GM18868 (cell line): ENCODE measurements around the gene OR2H2.

ENCODE experiments used
- ATAC-seq: cut with Tn5 transposase; IDR thresholded peaks from one replicate; pipeline ENCODE4 v1.9.1; 2021; ENCODE audit warnings: mild to moderate bottlenecking, moderate library complexity; ENCODE audit not compliant: unreplicated experiment

Gene OR2H2

DNA sequence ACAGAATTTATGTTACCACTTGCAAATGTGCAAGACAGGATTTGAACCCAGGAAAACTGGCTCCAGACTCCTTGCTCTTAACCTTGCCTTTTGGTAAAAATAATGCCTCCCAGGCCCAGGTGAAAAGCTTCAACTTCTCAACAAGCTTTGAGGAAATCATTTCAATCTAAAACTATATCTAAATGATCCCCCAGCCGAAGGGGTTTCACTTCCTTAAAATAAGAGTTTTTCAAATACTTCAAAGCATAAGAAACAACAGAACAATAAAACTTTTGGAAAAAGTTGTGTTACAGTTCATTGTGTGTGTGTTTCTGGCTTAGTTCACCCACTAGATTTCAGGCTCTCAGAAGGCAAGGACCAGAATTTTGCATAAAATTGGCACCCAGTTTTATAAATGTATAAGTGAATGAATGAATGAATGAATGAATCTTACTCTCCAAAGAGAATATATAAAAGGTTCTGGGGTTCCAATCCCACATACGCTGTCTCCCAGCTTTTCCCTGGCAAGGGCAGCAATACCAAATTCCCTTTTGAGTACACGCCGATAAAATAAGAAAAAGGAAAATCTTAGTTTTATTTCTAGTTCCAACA, 5.4 kb downstream of the OR2H2 start:
- no peak for ATAC-seq

DNA sequence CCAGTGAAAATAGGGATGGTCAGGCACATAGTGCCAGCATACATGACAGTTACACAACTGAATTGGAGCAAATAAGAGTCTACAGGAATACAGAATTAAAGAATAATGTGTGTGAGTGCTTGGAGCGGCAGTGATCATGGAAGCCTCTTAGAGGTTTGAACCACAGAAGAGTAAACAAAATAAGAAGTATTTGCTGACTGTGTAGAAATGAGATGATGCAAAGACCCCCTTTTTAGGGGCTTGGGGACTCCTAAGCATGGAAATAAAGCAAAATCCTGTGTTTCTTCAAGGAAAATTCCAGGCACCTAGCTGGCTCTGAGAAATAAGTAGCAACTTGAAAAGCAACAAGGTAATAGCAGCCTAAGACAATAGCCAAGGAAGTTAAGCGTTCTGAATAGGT, 6.8 kb downstream of the OR2H2 start:
- ATAC-seq = no peak

DNA sequence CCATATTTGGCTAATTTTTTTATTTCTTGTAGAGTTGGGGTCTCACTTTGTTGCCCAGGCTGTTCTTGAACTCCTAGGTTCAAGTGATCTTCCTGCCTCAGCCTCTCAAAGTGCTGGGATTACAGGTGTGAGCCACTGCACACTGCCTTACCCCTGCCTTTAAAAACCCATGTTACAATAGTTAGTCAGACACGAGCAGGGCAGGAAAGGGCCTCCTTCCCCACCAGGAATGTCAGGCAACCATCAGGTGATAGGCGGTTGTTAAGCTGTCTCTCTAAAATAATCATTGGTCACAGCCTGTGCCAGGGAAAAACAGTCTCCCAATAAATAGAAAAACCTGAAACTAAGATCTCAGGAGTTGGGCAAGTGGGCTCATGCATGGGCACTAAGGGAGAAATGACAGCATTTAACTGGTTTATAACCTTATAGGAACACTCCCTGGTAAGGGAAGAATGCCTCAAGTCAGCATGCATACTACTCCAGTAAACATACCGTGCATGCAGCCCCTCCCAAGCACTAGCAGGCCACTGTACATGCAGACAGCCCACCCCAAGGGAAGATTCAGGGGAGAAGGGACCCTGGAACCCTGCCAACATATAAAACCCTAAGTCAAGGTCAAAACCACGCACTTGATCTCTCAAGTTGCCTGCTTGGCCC, 8.4 kb downstream of the OR2H2 start:
- ATAC-seq = no peak

DNA sequence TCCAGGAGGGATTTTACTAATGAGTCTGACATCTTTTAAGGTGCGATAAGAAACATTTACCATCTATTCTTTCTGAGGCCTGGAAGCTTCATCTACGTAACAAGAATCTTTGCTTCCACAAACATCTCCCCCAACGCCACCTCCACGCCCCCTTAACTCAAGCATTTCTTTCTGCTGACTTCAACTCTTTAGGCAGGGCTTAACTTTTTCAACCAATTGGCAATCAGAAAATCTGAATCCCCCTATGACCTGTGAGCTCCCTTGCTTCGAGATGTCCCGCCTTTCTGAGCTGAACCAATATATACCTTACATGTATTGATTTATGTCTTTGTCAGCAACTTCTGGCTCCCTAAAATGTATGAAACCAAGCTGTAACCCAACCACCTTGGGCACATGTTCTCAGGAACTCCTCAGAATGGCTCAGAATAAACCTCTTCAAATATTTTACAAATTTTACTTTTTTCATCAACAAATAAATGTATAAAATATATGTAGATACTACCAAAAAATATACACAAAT, 11.5 kb downstream of the OR2H2 start:
- ATAC-seq = no peak

DNA sequence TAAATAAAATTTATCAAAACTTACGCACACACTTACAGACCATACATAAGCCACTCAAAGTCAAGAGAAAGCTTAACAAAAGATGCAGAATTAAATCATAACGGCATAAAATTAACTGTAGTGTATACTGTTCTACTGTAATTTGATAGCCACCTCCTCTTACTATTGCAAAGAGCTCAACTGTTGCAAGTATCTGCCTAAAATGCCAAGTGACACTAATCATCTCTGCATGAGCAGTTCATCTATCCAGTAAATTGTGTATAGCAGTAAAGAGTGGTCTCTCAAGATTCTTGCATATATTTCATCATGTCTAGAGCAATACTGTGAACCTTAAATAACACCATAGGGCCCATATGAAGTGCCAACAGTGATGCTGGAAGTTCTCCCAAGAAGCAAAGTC, 12.3 kb downstream of the OR2H2 start:
- ATAC-seq = no peak

DNA sequence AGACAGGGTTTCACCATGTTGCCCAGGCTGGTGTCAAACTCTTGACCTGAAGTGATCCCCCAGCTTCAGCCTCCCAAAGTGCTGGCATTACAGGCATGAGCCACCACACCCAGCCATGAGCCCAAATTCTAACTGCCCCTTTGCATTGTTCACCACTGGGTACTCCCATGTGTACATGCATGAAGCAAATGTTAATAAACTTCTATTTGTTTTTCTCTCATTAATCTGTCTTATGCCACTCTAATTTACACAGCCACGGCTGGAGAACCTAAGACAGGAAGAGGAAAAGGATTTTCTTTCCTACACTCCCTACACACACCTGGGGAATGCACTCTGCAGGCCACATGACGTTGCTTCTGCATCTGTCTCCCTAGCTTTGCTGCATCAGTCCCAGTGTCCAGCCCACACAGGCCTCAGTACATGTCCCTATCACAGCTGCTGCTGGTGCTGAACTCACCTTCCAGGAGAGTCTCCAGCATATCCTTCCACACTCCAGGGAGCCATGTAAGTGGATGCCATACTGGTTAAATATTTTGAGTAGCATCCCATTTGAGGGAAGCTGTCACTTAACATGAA, 13.3 kb downstream of the OR2H2 start:
- no peak for ATAC-seq

DNA sequence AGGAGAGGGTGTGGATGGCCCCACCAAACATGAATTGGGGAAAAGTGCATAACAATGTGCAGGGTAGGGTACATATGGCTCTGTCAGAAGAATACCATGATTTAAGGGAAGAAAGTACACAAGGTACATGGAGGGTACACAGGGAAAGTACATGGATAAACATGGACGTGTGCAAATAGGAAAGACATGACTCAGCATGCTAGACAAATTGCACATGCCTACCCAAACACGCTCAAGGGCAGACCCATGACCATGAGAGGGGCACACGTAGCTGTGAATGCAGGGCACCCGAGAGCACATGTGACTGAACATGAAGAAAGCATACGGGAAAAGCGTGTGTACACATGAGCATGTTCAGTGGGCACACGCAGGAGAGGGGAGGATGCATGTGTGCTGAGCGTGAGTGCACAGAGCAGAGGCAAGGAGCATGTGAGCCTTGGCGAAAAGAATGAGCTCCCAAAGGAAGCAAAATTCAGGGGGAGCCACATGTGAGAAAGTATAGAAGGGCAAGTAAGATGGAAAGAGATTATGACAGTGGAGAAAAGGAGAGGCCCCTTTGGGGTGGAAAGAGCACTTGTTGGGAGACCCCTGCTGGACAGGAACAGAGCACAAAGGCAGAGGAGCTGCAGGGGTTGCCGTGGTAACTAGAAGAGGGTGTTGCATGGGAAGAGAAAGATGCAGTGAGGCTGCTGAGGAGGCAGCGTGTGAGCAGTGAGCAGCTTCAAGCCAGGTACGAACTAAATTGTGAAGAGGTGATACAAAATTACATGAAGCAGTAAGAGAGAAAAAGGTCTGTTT, 17.8 kb downstream of the OR2H2 start:
- no peak for ATAC-seq

DNA sequence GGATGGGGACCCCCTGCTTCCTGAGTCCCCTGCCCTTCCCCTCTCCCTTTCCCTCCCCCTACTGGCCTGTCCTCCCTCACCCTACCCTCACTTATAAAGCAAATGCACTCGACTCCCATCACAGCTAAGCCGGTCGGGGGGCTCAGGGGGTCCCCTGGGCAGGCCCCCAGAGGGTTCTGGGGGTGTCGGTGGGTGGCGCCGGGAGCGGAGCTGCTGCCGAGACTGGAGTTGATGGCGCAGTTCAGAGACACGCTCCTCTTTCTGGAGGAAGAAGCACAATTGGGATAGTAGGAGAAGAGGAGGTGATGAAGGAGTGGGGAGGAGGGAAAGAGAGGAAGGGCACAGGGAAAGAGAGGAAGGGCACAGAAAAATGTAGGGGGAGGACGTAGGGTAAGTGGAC, 18.5 kb downstream of the OR2H2 start:
- ATAC-seq = no peak

DNA sequence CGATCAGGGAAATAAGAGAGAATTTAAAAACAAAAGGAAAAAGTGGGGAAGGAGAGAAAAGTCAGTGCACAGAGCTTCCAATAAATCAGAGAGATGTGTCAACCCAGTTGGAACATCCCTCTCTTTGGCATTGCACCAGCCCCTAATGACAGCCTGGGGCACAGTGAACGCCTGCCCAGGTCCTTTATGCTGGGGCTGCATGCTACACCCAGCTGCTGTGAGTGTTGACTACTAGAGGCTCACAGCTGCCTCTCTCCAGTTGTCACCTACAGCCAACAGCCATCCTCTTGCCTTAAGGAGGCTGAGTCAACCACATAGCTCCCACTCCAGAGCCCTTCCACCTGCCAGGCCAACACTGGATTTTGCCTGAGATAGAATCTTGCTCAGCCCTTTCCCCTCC, 19.0 kb downstream of the OR2H2 start:
- no peak for ATAC-seq

DNA sequence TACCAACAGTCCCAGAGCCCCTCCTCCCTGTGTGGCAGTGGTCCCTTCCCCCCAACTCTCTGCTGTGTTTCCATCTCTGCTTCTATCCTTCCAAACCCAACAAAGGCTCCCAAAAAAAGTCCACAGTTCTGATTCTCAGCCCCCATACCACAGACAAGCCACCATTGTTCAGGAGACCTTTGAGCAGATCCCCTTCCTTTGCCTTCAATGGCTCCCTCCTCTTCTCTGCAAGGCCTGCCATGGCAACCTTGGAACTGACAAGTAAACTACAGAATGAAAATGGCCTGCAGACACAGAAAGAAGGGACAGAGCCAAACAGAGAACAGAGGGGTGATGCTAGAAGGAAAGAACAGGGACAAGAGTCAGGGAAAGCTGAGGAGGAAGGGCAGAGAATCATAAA, 23.2 kb downstream of the OR2H2 start:
- ATAC-seq = no peak

DNA sequence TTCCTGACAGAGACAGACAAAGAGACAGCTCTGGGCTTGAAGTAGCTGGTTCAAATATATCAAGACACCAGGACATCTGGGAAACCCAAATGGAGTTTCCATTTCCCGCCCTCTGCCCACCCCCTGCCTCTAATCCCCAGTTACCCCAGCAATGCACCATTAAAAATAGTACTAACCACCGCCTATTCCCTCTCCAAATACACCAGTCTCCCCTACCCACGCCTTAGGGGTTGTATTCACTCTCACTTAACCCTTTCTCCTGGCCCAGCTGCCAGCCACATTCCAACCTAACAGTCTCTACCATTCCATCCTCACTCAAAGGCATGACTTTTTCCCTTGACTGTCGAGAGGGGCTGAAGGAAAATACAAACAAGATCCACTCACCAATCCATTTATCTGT, 25.6 kb downstream of the OR2H2 start:
- ATAC-seq = no peak

DNA sequence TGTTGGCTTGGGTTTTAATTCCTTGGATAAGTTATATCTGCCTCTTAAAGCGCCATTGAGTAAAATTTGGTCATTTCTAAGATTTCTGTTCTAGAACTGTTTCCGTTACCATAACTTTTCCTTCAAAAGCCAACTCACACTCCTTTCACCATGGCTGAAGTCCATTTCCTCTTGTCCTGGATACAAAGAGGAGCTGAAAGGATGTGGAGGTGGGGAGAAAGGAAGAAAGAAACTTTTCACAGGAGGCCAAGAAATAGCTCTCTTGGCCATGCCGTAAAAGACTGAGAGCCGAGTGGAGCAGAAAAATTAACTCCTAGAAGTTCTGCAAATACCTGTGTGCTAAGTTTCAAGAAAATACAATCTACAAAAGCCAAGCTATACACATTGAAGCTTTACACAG, 26.5 kb downstream of the OR2H2 start:
- ATAC-seq = no peak

DNA sequence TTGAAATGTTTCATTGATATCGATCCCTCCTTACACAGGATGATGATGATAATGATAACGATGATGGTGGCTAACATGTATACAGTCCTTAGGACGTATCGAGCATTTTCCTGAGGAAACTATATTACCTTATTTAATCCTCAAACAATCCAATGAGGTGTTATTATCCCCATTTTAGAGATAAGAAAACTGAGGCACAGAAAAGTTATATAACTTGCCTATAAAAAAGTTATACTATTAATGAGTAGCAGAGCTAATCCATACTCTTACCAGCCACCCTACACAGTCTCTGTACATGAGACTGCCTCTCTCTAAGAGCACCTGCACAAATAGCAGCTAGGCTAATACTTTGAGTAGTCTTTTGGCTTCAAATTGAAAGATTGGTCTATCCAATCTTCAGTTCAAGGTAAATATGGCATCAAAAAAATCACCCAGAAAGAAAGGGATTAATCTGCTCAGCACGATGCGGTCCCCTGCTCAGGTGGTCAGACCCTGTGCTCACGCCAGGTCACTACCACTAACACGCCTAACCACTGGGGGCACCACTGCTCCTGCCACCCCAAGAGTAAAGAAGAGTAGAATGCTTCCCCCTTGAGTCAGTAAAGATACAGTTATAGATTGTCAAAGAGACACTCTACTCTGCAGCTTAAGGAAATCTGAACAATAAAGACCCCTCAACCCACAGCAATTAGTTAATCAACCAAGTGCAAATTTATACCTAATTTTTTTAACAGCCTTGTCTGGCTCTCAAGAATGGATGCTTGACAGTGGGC, 33.0 kb downstream of the OR2H2 start:
- ATAC-seq = no peak

DNA sequence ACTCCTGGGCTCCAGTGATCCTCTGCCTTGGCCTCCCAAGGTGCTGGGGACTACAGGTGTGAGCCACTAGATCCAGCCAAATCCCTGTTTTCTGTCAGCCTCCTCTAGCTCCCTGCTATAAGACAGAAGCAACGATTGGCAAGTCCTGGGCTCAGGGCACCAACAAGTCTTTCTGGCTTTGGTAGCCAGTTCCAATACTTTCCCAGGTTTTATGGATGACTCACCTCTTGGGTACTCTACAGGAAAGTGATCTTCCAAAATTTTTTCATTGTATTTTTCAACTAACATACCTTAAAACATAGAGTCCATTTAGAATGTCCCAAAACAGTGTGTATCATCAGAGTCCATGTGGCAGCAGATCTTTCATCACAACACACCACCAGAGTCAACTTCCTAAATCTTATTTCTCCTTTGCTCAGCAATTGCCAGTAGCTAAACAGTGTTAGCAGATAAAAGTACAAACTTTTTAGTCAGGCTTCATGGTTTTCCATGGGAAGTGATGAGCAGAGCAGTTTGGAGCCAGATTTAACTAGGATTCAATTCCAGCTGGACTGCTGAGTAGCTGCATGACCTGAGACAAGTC, 34.7 kb downstream of the OR2H2 start:
- ATAC-seq = no peak

DNA sequence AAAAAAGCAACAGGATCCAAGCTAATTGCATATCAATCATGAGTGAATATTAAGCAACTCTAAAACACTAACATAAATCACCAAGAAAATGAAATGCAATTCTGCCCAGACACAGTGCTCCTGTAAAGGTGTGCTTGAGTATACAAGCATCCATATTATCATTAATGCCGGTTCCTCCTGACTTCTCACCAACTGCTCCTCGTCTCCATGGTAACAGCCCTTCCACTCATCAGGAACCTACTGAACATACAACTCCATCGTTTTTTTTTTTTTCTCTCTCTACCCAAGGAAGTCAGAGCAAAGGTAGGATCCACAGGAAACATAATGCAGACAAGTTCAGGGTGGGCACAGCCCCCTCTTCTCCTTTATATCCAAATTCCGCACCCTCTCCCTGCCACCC, 35.7 kb downstream of the OR2H2 start:
- ATAC-seq = no peak

DNA sequence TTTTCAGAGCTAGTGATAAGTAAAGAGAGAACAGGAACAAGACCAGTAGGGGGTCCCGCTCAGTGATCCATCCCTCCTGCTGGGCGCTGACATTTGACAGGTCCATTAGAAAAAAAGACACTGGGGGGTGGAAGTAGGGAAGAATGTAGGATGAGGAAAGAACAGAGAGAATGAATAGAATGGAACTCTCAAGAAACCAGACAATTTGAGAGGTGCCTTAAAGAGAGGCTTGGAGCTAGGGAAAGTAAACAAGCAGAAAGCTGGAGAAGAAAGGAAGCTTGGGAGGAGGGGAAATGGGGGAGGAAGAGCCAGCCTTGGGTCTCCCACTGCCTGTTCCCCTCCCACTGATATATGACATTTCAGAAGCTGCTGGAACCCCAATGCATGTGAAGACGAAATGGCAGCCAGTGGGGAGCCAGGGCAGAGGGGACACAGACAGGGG, 39.6 kb downstream of the OR2H2 start:
- no peak for ATAC-seq

DNA sequence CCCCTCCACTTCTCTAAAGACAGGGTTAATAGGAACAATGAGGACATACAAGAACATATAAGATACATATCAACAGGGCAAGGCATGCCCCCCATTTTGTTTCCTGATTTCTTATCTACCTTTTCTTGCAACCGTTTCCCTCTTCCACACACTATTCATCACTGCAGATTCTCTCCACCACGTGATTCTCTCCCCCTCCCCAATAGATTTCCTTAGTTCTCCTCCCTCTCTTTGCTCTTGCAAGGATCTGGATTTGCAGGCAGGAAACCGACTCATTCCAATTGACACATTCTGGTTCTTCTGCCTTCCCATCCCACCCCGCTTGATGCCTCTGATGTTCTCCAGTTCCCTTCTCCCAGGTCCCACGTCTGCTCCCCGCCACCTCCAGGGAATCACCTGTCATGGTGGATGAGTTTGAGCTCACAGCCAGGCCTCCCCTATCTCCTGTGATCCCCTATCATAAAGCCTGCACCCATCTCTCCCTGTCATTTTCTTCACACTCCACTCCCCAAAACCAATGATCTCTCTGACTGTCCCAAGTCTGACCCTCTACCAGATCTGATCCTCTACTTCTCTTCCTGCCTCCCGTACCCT, 40.5 kb downstream of the OR2H2 start:
- no peak for ATAC-seq

DNA sequence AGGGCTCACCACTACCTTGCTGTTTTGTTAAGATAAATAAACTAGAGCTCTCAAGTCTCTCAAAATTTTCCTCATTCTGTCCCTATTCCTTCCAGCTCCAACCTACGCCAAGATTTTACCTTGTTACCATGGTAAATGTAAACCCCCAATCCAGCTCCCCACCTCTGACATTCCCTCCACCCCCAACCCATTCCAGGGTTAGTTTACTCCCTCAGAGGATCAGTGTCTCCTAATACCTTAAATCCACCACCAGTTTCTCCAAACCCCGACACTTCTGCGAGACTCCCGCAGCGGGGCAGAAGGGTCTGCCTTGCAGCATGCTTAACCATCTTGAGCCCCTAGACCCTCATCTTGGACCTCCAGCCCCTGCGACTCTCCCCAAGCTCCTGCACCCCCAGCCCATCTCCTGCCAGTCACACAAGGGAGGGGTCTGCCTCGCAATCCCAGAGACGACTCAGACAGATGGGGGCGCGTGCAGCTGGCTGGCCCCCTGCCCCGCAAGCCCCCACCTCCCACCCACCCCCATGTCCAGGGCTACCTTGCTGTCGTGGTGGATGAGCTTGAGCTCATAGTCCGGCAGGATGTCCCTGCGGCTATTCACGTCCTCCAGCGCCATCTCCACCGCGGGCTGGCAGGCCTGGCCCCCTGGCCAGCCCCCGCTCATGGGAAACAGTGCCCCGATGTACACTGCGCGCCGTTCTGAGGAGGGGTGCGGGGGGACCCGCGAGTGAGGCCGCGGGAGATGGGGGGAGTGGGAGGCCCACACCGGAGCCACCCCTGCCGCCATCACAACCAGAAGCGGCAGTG, 42.2 kb downstream of the OR2H2 start:
- no peak for ATAC-seq

DNA sequence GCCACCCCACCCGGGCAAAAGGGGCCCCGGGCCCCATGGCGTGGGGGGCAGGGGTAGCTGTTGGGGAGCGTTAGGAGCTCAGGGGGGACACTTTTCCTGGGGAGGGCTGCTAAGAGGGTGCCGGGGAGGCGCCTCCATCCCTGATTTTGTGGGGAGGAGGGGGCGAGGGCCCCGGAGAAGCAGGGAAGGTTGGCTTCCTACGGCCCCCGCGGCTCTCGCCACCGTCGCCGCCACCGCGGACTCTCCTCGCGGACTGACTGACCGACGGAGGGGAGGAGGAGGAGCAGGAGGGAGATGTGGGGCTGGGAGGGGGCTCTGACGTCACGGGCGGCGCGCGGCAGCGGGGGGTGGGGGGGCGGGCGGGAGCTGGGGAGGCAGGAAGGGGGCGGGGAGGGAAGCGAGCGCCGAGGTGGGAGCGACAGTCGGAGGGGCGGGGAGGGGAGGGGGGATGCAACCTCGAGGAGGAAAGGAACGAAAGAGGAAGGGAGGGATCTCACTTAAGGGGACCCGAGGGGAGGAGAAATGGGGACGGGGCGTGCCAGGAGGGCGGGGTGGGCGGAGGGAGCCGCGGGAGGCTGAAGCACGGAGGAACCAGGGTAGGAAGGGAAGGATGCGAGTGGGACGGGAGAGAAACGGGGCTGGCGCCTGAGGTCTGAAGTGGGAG, 43.0 kb downstream of the OR2H2 start:
- ATAC-seq = no peak
